HL-60 (cell line): ENCODE measurements around the gene ENOX1.

Source experiments
- GABPA ChIP-seq: IDR thresholded peaks from 2 replicates; pipeline ENCODE4 v1.6.1; 2012; ENCODE audit warnings: low read depth
- POLR2AphosphoS5 ChIP-seq: IDR thresholded peaks from 2 replicates; pipeline ENCODE4 v1.6.1; 2012; ENCODE audit warnings: low read depth
- TF ChIP-seq, protein P1 (sequence below): IDR thresholded peaks from one replicate; pipeline ENCODE4 v1.5.1; 2011; ENCODE audit warnings: low read length, control low read depth, inconsistent platforms; ENCODE audit not compliant: insufficient read depth
- TF ChIP-seq, protein P2 (sequence below): IDR thresholded peaks from 2 replicates; pipeline ENCODE4 v1.6.1; 2012; ENCODE audit warnings: low read depth; ENCODE audit not compliant: insufficient replicate concordance

DNA sequence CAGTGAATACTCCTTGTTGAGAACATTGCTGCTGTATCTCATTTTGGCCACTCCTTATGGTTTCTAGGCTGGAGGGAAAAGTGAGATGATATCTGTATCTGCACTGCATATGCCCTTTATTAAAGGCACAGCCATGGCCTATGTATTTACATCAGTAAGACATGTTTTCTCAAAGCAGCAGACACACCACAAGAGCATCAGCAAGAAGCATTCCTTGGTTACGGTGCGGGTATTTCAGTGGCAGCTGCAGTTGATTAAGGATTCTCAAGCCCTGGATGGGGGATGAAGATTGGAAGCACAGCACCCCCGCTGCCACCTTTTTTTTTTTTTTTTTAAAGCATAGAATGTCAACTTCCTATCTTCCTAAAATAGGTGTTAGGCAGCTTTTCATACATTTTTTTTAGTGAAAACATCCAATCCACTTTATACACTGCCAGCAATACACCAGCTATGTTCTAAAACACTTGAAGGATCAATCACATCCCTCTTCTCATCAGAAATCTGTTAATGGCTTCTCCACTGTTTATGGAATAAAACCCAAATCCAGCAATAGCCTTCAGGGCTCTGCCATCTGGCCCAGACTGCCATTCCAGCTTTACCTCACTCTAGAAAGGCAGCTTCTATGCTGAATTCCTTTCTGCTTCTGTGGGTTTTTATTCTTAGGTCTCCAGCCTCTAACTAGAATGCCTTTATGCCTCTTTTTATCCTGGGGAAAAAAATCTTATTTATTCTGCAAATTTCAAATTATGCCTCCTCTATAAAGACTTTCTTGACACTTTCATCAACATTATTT, 432.4 kb downstream of the ENOX1 start:
- TF ChIP-seq, protein P1, sequence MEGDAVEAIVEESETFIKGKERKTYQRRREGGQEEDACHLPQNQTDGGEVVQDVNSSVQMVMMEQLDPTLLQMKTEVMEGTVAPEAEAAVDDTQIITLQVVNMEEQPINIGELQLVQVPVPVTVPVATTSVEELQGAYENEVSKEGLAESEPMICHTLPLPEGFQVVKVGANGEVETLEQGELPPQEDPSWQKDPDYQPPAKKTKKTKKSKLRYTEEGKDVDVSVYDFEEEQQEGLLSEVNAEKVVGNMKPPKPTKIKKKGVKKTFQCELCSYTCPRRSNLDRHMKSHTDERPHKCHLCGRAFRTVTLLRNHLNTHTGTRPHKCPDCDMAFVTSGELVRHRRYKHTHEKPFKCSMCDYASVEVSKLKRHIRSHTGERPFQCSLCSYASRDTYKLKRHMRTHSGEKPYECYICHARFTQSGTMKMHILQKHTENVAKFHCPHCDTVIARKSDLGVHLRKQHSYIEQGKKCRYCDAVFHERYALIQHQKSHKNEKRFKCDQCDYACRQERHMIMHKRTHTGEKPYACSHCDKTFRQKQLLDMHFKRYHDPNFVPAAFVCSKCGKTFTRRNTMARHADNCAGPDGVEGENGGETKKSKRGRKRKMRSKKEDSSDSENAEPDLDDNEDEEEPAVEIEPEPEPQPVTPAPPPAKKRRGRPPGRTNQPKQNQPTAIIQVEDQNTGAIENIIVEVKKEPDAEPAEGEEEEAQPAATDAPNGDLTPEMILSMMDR, result no peak
- TF ChIP-seq POLR2AphosphoS5 (no peak), GABPA (no peak)
- TF ChIP-seq, protein P2, sequence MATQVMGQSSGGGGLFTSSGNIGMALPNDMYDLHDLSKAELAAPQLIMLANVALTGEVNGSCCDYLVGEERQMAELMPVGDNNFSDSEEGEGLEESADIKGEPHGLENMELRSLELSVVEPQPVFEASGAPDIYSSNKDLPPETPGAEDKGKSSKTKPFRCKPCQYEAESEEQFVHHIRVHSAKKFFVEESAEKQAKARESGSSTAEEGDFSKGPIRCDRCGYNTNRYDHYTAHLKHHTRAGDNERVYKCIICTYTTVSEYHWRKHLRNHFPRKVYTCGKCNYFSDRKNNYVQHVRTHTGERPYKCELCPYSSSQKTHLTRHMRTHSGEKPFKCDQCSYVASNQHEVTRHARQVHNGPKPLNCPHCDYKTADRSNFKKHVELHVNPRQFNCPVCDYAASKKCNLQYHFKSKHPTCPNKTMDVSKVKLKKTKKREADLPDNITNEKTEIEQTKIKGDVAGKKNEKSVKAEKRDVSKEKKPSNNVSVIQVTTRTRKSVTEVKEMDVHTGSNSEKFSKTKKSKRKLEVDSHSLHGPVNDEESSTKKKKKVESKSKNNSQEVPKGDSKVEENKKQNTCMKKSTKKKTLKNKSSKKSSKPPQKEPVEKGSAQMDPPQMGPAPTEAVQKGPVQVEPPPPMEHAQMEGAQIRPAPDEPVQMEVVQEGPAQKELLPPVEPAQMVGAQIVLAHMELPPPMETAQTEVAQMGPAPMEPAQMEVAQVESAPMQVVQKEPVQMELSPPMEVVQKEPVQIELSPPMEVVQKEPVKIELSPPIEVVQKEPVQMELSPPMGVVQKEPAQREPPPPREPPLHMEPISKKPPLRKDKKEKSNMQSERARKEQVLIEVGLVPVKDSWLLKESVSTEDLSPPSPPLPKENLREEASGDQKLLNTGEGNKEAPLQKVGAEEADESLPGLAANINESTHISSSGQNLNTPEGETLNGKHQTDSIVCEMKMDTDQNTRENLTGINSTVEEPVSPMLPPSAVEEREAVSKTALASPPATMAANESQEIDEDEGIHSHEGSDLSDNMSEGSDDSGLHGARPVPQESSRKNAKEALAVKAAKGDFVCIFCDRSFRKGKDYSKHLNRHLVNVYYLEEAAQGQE, result no peak
